ENCODE measurements around the gene SEM1. TPM values are rescaled to one million over a fixed set of nuclear protein-coding genes. Genes with fewer than 3 reads are reported as not detected.
"Not testable (repeated sequence)": the region's sequence is repeated elsewhere in the genome, so short reads cannot be mapped to it uniquely, and the experiment has no call there.

The SEM1 gene
- total RNA-seq (2014; rRNA removed; shearing (Covaris generic)) = 64.3 and 110 TPM in 2 replicates

GRCh38 chr7:96709381-96710228 lies at the start of gene SEM1:
Gene SEM1, minus strand, starts transcription at chr7:96709846. Its CDS starts 83 bp downstream, at chr7:96709763.
- Histone ChIP-seq H3K4me1 (replicated peaks) (peaks cover 16% of the 10 kb centered on the region), H3K9me3 (replicated peaks) (no peaks in the 10 kb centered on the region), H3K27ac (peak within 1 kb of the TSS; percentile 91), H3K4me3 (peak within 1 kb of the TSS; percentile 67), H3K36me3 (peaks cover 29% of the 10 kb centered on the region), H3K27me3 (replicated peaks) (no peaks in the 10 kb centered on the region)
- peak; percentile 78 to 89 for DNase-seq (ENCODE audit: low read depth in 1 of 2, low spot score in 2 of 2)

GRCh38 chr7:96757880-96758279 lies 48.2 kb upstream of the SEM1 start:
- not testable (repeated sequence) for H3K4me3 ChIP-seq; H3K36me3 ChIP-seq; H3K9me3 ChIP-seq (replicated peaks); H3K27ac ChIP-seq; H3K4me1 ChIP-seq (replicated peaks); DNase-seq (ENCODE audit: low read depth in 1 of 2, low spot score in 2 of 2); H3K27me3 ChIP-seq (replicated peaks)

- no peaks in the 10 kb centered on the region; the same call in 1 of the 2 replicates for H3K9me3 ChIP-seq (replicated peaks)
- no peak for DNase-seq (ENCODE audit: low read depth in 1 of 2, low spot score in 2 of 2)
- 0 out of 2 replicates have a peak, but pooled peaks cover 5% of the 10 kb centered on the region for H3K27me3 ChIP-seq (replicated peaks)
- H3K4me1 ChIP-seq (replicated peaks) = no peaks in the 10 kb centered on the region
- no peak overlapping the region for H3K27ac ChIP-seq
- H3K36me3 ChIP-seq = no peaks in the 10 kb centered on the region
- no peak overlapping the region for H3K4me3 ChIP-seq
Measured at GRCh38 chr7:96747418-96747940, 37.8 kb upstream of the SEM1 start.

GRCh38 chr7:96740130-96740529 lies 30.5 kb upstream of the SEM1 start:
- Histone ChIP-seq H3K27ac (no peak overlapping the region), H3K27me3 (replicated peaks) (peaks cover 5% of the 10 kb centered on the region; the same call in 1 of the 2 replicates), H3K4me1 (replicated peaks) (peaks cover 12% of the 10 kb centered on the region), H3K9me3 (replicated peaks) (no peaks in the 10 kb centered on the region), H3K4me3 (no peak overlapping the region), H3K36me3 (no peaks in the 10 kb centered on the region)
- no peak for DNase-seq (ENCODE audit: low read depth in 1 of 2, low spot score in 2 of 2)

GRCh38 chr7:96739609-96740008 lies 30.0 kb upstream of the SEM1 start:
- peaks cover 4% of the 10 kb centered on the region; the same call in 1 of the 2 replicates for H3K27me3 ChIP-seq (replicated peaks)
- H3K36me3 ChIP-seq = no peaks in the 10 kb centered on the region
- no peak for DNase-seq (ENCODE audit: low read depth in 1 of 2, low spot score in 2 of 2)
- H3K9me3 ChIP-seq (replicated peaks) = no peaks in the 10 kb centered on the region
- no peak overlapping the region for H3K27ac ChIP-seq
- H3K4me1 ChIP-seq (replicated peaks) = peaks cover 12% of the 10 kb centered on the region
- no peak overlapping the region for H3K4me3 ChIP-seq

GRCh38 chr7:96739167-96739566 lies 29.5 kb upstream of the SEM1 start:
- Histone ChIP-seq H3K9me3 (replicated peaks) (no peaks in the 10 kb centered on the region), H3K27ac (no peak overlapping the region), H3K36me3 (no peaks in the 10 kb centered on the region), H3K4me1 (replicated peaks) (peaks cover 12% of the 10 kb centered on the region), H3K4me3 (no peak overlapping the region), H3K27me3 (replicated peaks) (peaks cover 2% of the 10 kb centered on the region; the same call in 1 of the 2 replicates)
- DNase-seq (ENCODE audit: low read depth in 1 of 2, low spot score in 2 of 2) = no peak

GRCh38 chr7:96738705-96739104 lies 29.1 kb upstream of the SEM1 start:
- no peak overlapping the region for H3K27ac ChIP-seq
- peaks cover 2% of the 10 kb centered on the region; the same call in 1 of the 2 replicates for H3K27me3 ChIP-seq (replicated peaks)
- H3K4me1 ChIP-seq (replicated peaks) = peaks cover 12% of the 10 kb centered on the region
- H3K36me3 ChIP-seq = no peaks in the 10 kb centered on the region
- no peak for DNase-seq (ENCODE audit: low read depth in 1 of 2, low spot score in 2 of 2)
- H3K4me3 ChIP-seq = no peak overlapping the region
- no peaks in the 10 kb centered on the region for H3K9me3 ChIP-seq (replicated peaks)

- H3K9me3 ChIP-seq (replicated peaks) = no peaks in the 10 kb centered on the region
- H3K4me1 ChIP-seq (replicated peaks) = peaks cover 12% of the 10 kb centered on the region
- DNase-seq (ENCODE audit: low read depth in 1 of 2, low spot score in 2 of 2) = peak in 1 of 2 experiments; percentile 57
- H3K36me3 ChIP-seq = no peaks in the 10 kb centered on the region
- no peaks in the 10 kb centered on the region; the same call in 1 of the 2 replicates for H3K27me3 ChIP-seq (replicated peaks)
- H3K27ac ChIP-seq = no peak overlapping the region
- H3K4me3 ChIP-seq = no peak overlapping the region
Measured at GRCh38 chr7:96737545-96738050, 28.0 kb upstream of the SEM1 start.

- Histone ChIP-seq H3K4me1 (replicated peaks) (peaks cover 12% of the 10 kb centered on the region), H3K36me3 (no peaks in the 10 kb centered on the region), H3K27ac (no peak overlapping the region), H3K4me3 (no peak overlapping the region), H3K9me3 (replicated peaks) (no peaks in the 10 kb centered on the region), H3K27me3 (replicated peaks) (no peaks in the 10 kb centered on the region; the same call in 1 of the 2 replicates)
- DNase-seq (ENCODE audit: low read depth in 1 of 2, low spot score in 2 of 2) = no peak
Measured at GRCh38 chr7:96734343-96734742, 24.7 kb upstream of the SEM1 start.

GRCh38 chr7:96729820-96730219 lies 20.2 kb upstream of the SEM1 start:
- Histone ChIP-seq H3K9me3 (replicated peaks) (no peaks in the 10 kb centered on the region), H3K4me1 (replicated peaks) (no peaks in the 10 kb centered on the region), H3K27me3 (replicated peaks) (no peaks in the 10 kb centered on the region), H3K4me3 (no peak overlapping the region), H3K36me3 (no peaks in the 10 kb centered on the region), H3K27ac (no peak overlapping the region)
- DNase-seq (ENCODE audit: low read depth in 1 of 2, low spot score in 2 of 2) = no peak

GRCh38 chr7:96728139-96728538 lies 18.5 kb upstream of the SEM1 start:
- no peak overlapping the region for H3K4me3 ChIP-seq
- no peak overlapping the region for H3K27ac ChIP-seq
- no peaks in the 10 kb centered on the region for H3K9me3 ChIP-seq (replicated peaks)
- no peaks in the 10 kb centered on the region for H3K36me3 ChIP-seq
- no peaks in the 10 kb centered on the region for H3K4me1 ChIP-seq (replicated peaks)
- DNase-seq (ENCODE audit: low read depth in 1 of 2, low spot score in 2 of 2) = no peak
- H3K27me3 ChIP-seq (replicated peaks) = no peaks in the 10 kb centered on the region

- Histone ChIP-seq H3K4me3 (no peak overlapping the region), H3K27me3 (replicated peaks) (no peaks in the 10 kb centered on the region), H3K9me3 (replicated peaks) (no peaks in the 10 kb centered on the region), H3K4me1 (replicated peaks) (no peaks in the 10 kb centered on the region), H3K36me3 (no peaks in the 10 kb centered on the region), H3K27ac (no peak overlapping the region)
- DNase-seq (ENCODE audit: low read depth in 1 of 2, low spot score in 2 of 2) = no peak
Measured at GRCh38 chr7:96727534-96728088, 18.0 kb upstream of the SEM1 start.

- Histone ChIP-seq H3K27me3 (replicated peaks) (no peaks in the 10 kb centered on the region), H3K9me3 (replicated peaks) (no peaks in the 10 kb centered on the region), H3K4me3 (no peak overlapping the region), H3K36me3 (no peaks in the 10 kb centered on the region), H3K4me1 (replicated peaks) (no peaks in the 10 kb centered on the region), H3K27ac (no peak overlapping the region)
- no peak for DNase-seq (ENCODE audit: low read depth in 1 of 2, low spot score in 2 of 2)
Measured at GRCh38 chr7:96723622-96724021, 14.0 kb upstream of the SEM1 start.

GRCh38 chr7:96722928-96723327 lies 13.3 kb upstream of the SEM1 start:
- not testable (repeated sequence) for H3K4me3 ChIP-seq; H3K27ac ChIP-seq; H3K9me3 ChIP-seq (replicated peaks); H3K27me3 ChIP-seq (replicated peaks); DNase-seq (ENCODE audit: low read depth in 1 of 2, low spot score in 2 of 2); H3K4me1 ChIP-seq (replicated peaks); H3K36me3 ChIP-seq

Measured in SJSA1 (cell line).